ENCODE results near the gene ITGA11.

The ITGA11 gene

DNA sequence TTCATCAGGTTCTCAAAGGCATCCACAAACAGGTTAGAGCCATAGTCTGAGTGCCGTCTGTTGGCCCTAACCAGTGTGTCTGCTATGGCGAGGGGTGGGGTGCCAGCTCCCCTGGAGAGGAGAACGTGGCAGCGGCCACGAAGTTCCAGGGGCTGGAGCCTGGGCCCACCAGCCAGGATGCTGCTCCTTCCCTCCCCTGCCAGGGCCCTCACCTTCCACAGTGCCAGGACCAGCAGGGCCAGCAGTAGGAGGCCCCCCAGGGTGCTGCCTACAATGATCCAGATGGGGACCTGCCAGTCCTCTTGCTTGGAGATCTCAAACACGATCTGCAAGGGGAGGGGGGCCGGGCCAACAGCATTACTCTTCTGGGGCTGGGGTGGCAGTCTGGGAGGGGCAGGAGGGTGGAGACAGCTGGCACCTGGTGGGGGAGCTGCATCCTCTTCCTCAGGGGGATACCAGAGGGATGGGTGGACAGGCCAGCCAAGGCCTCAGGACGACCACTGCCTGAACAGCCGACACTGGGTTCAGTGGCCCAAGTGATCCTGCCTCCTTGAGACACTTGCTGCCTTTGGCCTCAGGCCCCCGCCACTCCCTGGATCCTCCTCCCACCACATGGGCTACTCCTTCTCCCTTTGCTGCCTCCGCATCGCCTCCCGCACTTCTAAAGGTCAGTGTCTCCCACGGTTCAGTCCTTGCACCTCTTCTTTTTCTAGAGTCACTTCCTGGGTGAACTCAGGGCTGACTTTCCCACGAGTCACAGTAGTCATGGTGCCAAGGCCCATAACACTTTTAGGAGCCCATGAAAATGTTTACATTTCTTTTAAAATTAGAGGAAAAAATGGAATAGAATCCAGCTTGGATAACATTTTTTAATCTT, 128.2 kb downstream of the ITGA11 start:
- no peak overlapping the region for H3K9ac ChIP-seq (ENCODE audit: low read length)
- H3K4me1 ChIP-seq (ENCODE audit: insufficient read depth, low read length, severe bottlenecking), result peaks cover 10% of the 10 kb centered on the region
- H4K20me1 ChIP-seq (ENCODE audit: insufficient read depth, low read length), result no peaks in the 10 kb centered on the region
- no peaks in the 10 kb centered on the region for H3K79me2 ChIP-seq (ENCODE audit: insufficient read depth, low read length)
- no peaks in the 10 kb centered on the region for H3K9me3 ChIP-seq (ENCODE audit: low read length)
- no peaks in the 10 kb centered on the region for H3K9me2 ChIP-seq (ENCODE audit: low read depth, low read length)
- H3K4me2 ChIP-seq (ENCODE audit: low read length), result no peak overlapping the region
- H3K27ac ChIP-seq (ENCODE audit: low read depth, low read length, poor library complexity, severe bottlenecking), result no peak overlapping the region
- H3K36me3 ChIP-seq (ENCODE audit: insufficient read depth, low read length), result no peaks in the 10 kb centered on the region
- no peaks in the 10 kb centered on the region for H3F3A ChIP-seq (ENCODE audit: insufficient read depth, low read length)
- H3K27me3 ChIP-seq (ENCODE audit: insufficient read depth, low read length), result no peaks in the 10 kb centered on the region
- no peak overlapping the region for H3K4me3 ChIP-seq (ENCODE audit: low read depth, low read length, poor library complexity, severe bottlenecking)
- TF ChIP-seq EZH2 (IDR thresholded peaks at IDR 0.05; ENCODE audit: borderline replicate concordance, low read length), result no peak
- TF ChIP-seq, protein P1, sequence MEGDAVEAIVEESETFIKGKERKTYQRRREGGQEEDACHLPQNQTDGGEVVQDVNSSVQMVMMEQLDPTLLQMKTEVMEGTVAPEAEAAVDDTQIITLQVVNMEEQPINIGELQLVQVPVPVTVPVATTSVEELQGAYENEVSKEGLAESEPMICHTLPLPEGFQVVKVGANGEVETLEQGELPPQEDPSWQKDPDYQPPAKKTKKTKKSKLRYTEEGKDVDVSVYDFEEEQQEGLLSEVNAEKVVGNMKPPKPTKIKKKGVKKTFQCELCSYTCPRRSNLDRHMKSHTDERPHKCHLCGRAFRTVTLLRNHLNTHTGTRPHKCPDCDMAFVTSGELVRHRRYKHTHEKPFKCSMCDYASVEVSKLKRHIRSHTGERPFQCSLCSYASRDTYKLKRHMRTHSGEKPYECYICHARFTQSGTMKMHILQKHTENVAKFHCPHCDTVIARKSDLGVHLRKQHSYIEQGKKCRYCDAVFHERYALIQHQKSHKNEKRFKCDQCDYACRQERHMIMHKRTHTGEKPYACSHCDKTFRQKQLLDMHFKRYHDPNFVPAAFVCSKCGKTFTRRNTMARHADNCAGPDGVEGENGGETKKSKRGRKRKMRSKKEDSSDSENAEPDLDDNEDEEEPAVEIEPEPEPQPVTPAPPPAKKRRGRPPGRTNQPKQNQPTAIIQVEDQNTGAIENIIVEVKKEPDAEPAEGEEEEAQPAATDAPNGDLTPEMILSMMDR (IDR thresholded peaks at IDR 0.05; ENCODE audit: low read length), result no peak
- no peak overlapping the region for H2AFZ ChIP-seq (ENCODE audit: low read length)

DNA sequence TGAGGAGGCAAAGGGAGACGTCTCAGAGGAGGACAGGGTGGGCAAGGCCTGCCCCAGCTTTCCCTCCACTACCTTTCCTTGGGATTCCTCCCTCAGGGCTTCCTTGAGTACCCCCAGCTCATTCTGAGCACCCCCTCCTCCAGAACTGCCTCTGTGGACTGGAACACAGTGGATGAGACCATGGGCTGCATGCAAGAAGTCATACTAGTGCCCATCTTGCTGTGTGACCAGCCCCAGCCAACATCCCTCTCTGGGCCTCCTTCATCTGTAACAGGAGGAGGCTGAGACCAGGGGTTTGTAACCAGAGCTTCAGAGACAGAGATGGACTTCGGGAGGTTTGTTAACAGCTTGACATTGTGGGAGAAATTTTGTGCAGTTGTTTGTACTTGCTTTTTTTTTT, 128.8 kb downstream of the ITGA11 start:
- Histone ChIP-seq H2AFZ (ENCODE audit: low read length) (no peak overlapping the region), H4K20me1 (ENCODE audit: insufficient read depth, low read length) (no peaks in the 10 kb centered on the region), H3F3A (ENCODE audit: insufficient read depth, low read length) (no peaks in the 10 kb centered on the region), H3K9me2 (ENCODE audit: low read depth, low read length) (no peaks in the 10 kb centered on the region), H3K9ac (ENCODE audit: low read length) (no peak overlapping the region), H3K79me2 (ENCODE audit: insufficient read depth, low read length) (no peaks in the 10 kb centered on the region), H3K9me3 (ENCODE audit: low read length) (no peaks in the 10 kb centered on the region), H3K4me3 (ENCODE audit: low read depth, low read length, poor library complexity, severe bottlenecking) (no peak overlapping the region), H3K4me2 (ENCODE audit: low read length) (no peak overlapping the region), H3K27ac (ENCODE audit: low read depth, low read length, poor library complexity, severe bottlenecking) (no peak overlapping the region), H3K4me1 (ENCODE audit: insufficient read depth, low read length, severe bottlenecking) (peaks cover 16% of the 10 kb centered on the region), H3K36me3 (ENCODE audit: insufficient read depth, low read length) (no peaks in the 10 kb centered on the region), H3K27me3 (ENCODE audit: insufficient read depth, low read length) (no peaks in the 10 kb centered on the region)
- TF ChIP-seq, protein P1 (IDR thresholded peaks at IDR 0.05; ENCODE audit: low read length), result no peak

DNA sequence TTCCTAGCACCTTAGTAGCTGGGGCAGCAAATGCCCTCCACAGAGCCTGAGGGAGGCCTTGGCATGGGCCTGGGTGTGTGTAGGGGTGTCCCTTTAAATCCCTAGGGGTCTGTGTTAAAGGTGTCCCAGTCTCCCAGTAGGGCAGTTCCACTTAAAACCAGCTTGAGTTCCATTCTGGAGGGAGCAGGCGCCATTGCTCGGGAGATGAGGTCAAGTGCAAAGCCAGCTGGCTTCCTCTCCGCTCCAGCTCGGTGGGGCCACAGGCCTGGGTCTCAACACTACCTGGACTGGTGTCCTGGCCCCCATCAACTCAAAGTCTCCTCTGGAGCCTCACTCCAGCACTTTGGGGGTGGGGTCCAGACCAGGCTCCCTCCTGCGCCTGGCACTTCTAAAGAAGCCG, 129.2 kb downstream of the ITGA11 start:
- Histone ChIP-seq H3F3A (ENCODE audit: insufficient read depth, low read length) (no peaks in the 10 kb centered on the region), H3K27ac (ENCODE audit: low read depth, low read length, poor library complexity, severe bottlenecking) (no peak overlapping the region), H3K79me2 (ENCODE audit: insufficient read depth, low read length) (no peaks in the 10 kb centered on the region), H3K4me1 (ENCODE audit: insufficient read depth, low read length, severe bottlenecking) (peaks cover 20% of the 10 kb centered on the region), H3K4me3 (ENCODE audit: low read depth, low read length, poor library complexity, severe bottlenecking) (no peak overlapping the region), H3K9ac (ENCODE audit: low read length) (no peak overlapping the region), H3K9me3 (ENCODE audit: low read length) (no peaks in the 10 kb centered on the region), H3K36me3 (ENCODE audit: insufficient read depth, low read length) (no peaks in the 10 kb centered on the region), H3K27me3 (ENCODE audit: insufficient read depth, low read length) (no peaks in the 10 kb centered on the region), H4K20me1 (ENCODE audit: insufficient read depth, low read length) (no peaks in the 10 kb centered on the region), H2AFZ (ENCODE audit: low read length) (no peak overlapping the region), H3K9me2 (ENCODE audit: low read depth, low read length) (no peaks in the 10 kb centered on the region), H3K4me2 (ENCODE audit: low read length) (no peak overlapping the region)
- no peak for TF ChIP-seq EZH2 (IDR thresholded peaks at IDR 0.05; ENCODE audit: borderline replicate concordance, low read length)

DNA sequence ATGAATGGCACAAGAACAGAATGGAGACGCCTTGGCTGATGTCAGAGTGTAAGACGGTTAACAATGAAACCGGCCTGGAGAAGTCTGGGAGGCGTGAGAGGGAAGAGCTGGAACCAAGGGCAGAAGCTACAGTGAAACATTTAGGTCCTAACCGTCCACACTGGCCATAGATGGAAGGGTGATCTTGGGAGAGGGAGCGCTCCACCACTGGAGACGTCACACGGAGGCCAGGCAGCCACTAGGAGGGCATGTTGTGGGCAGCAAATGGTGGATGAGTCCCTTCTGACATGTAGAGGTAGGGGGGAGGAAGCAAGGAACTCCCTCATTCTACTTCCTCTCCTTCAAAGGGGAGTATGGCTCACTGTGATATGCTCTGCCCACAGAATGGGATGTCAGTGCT, 130.7 kb downstream of the ITGA11 start:
- H3K9ac ChIP-seq (ENCODE audit: low read length), result no peak overlapping the region
- H4K20me1 ChIP-seq (ENCODE audit: insufficient read depth, low read length), result no peaks in the 10 kb centered on the region
- H3K4me3 ChIP-seq (ENCODE audit: low read depth, low read length, poor library complexity, severe bottlenecking), result no peak overlapping the region
- no peaks in the 10 kb centered on the region for H3F3A ChIP-seq (ENCODE audit: insufficient read depth, low read length)
- TF ChIP-seq, protein P1 (IDR thresholded peaks at IDR 0.05; ENCODE audit: low read length), result no peak
- TF ChIP-seq EZH2 (IDR thresholded peaks at IDR 0.05; ENCODE audit: borderline replicate concordance, low read length), result no peak
- no peaks in the 10 kb centered on the region for H3K9me3 ChIP-seq (ENCODE audit: low read length)
- no peaks in the 10 kb centered on the region for H3K27me3 ChIP-seq (ENCODE audit: insufficient read depth, low read length)
- H3K4me1 ChIP-seq (ENCODE audit: insufficient read depth, low read length, severe bottlenecking), result peaks cover 19% of the 10 kb centered on the region
- no peaks in the 10 kb centered on the region for H3K79me2 ChIP-seq (ENCODE audit: insufficient read depth, low read length)
- H2AFZ ChIP-seq (ENCODE audit: low read length), result no peak overlapping the region
- no peaks in the 10 kb centered on the region for H3K36me3 ChIP-seq (ENCODE audit: insufficient read depth, low read length)
- no peak overlapping the region for H3K4me2 ChIP-seq (ENCODE audit: low read length)
- H3K9me2 ChIP-seq (ENCODE audit: low read depth, low read length), result no peaks in the 10 kb centered on the region
- no peak overlapping the region for H3K27ac ChIP-seq (ENCODE audit: low read depth, low read length, poor library complexity, severe bottlenecking)

Data from OCI-LY1 (cell line).